H1 (cell line): ENCODE data around the gene TAS1R3. TPM values are rescaled to one million over a fixed set of nuclear protein-coding genes. Genes with fewer than 3 reads are reported as not detected.

Experiments used
- CTCF ChIA-PET: fragments of 300-600 bp; sonication (Branson Sonifier 250); formaldehyde crosslinking; loops from one replicate; lab custom pipeline; 2021; ENCODE audit not compliant: partially characterized antibody; lab: Charles Lee
- POLR2A ChIA-PET: fragments of 300-600 bp; sonication (Branson Sonifier 250); formaldehyde crosslinking; loops from one replicate; lab custom pipeline; 2021; ENCODE audit warnings: inconsistent platforms; ENCODE audit not compliant: partially characterized antibody; lab: Charles Lee
- DNase-seq, 2 experiments: peaks; one replicate each; pipeline versions ENCODE4 v3.0.0 to v3.0.0-alpha.2; 2010 to 2022; ENCODE audit warnings: low spot score in 2 of 2, low read depth in 1 of 2, mixed read lengths in 1 of 2
- FAIRE-seq: peaks from 2 replicates; lab custom pipeline; 2011; peaks lifted over from hg19 to GRCh38; lab: Jason Lieb, UNC
- H2AFZ ChIP-seq: 2 replicates; pipeline ENCODE4 v1.8.1; 2012; ENCODE audit warnings: low read length, inconsistent platforms
- H2AK5ac ChIP-seq: 2 replicates; pipeline ENCODE4 v1.6.1; 2013; ENCODE audit warnings: low read depth, low read length
- H2BK120ac ChIP-seq: replicated peaks from 2 replicates; pipeline ENCODE3; 2013; ENCODE audit warnings: low read depth, low read length, inconsistent platforms
- H2BK12ac ChIP-seq: 2 replicates; pipeline ENCODE4 v1.6.1; 2013; ENCODE audit warnings: low read depth, low read length
- H2BK15ac ChIP-seq: 2 replicates; pipeline ENCODE4 v1.6.1; 2013; ENCODE audit warnings: low read length
- H2BK20ac ChIP-seq: 2 replicates; pipeline ENCODE4 v1.6.1; 2013; ENCODE audit warnings: low read length
- H2BK5ac ChIP-seq: 2 replicates; pipeline ENCODE4 v1.6.1; 2013; ENCODE audit warnings: low read depth, low read length
- H3K14ac ChIP-seq: 2 replicates; pipeline ENCODE4 v1.6.1; 2013; ENCODE audit warnings: inconsistent platforms; ENCODE audit not compliant: insufficient read length
- H3K18ac ChIP-seq: 2 replicates; pipeline ENCODE4 v1.6.1; 2013; ENCODE audit warnings: low read length; ENCODE audit errors: extremely low read depth
- H3K23ac ChIP-seq: 2 replicates; pipeline ENCODE4 v1.6.1; 2013; ENCODE audit warnings: inconsistent platforms; ENCODE audit not compliant: insufficient read length
- H3K23me2 ChIP-seq: 2 replicates; pipeline ENCODE4 v1.6.1; 2013; ENCODE audit warnings: low read depth, low read length
- H3K27ac ChIP-seq: 2 replicates; pipeline ENCODE4 v1.6.1; 2011; ENCODE audit warnings: low read depth, low read length, inconsistent platforms
- H3K27me3 ChIP-seq, 4 experiments: replicated peaks in 1 of 4; 1 replicate in 1 of 4; 2 replicates in 3 of 4; pipeline versions ENCODE4 v1.6.1 to v1.8.1; 2011 to 2013; ENCODE audit warnings: low read length in 3 of 4, mild to moderate bottlenecking in 3 of 4, inconsistent platforms in 2 of 4, mixed read lengths in 2 of 4, moderate library complexity in 1 of 4; ENCODE audit not compliant: control insufficient read depth in 3 of 4, insufficient read depth in 3 of 4; ENCODE audit errors: extremely low read depth in 1 of 4
- H3K36me3 ChIP-seq, 4 experiments: 2 replicates each; pipeline versions ENCODE4 v1.6.1 to v1.8.1; 2011 to 2013; ENCODE audit warnings: mild to moderate bottlenecking in 4 of 4, low read length in 3 of 4, moderate library complexity in 2 of 4, control low read depth in 1 of 4, inconsistent platforms in 1 of 4; ENCODE audit not compliant: insufficient read depth in 4 of 4, control insufficient read depth in 2 of 4
- H3K4ac ChIP-seq: replicated peaks from 2 replicates; pipeline ENCODE3; 2013; ENCODE audit warnings: low read length, low read depth, mixed read lengths, inconsistent platforms; ENCODE audit not compliant: insufficient read length
- H3K4me1 ChIP-seq, 4 experiments: replicated peaks in 1 of 4; 1 replicate in 1 of 4; 2 replicates in 3 of 4; pipeline versions ENCODE4 v1.6.1 to v1.8.1; 2011 to 2013; ENCODE audit warnings: low read length in 3 of 4, inconsistent platforms in 2 of 4, mixed read lengths in 1 of 4; ENCODE audit not compliant: insufficient read depth in 4 of 4, control insufficient read depth in 3 of 4
- H3K4me2 ChIP-seq, 2 experiments: 2 replicates each; pipeline versions ENCODE4 v1.6.1 to v1.8.1; 2011 to 2013; ENCODE audit warnings: low read depth in 2 of 2, low read length in 2 of 2, control low read depth in 1 of 2, inconsistent platforms in 1 of 2, mild to moderate bottlenecking in 1 of 2; ENCODE audit not compliant: insufficient read depth in 1 of 2
- H3K4me3 ChIP-seq, 4 experiments: fragments of 200-600, 300-600 bp in 1 of 4; sonication (generic), shearing (Covaris generic), sonication (Bioruptor Twin) in 1 of 4; 2 replicates each; pipeline versions ENCODE4 v1.5.1 to v1.8.1; 2011 to 2016; ENCODE audit warnings: low read length in 4 of 4, low read depth in 3 of 4, control low read depth in 2 of 4, inconsistent platforms in 2 of 4, mild to moderate bottlenecking in 2 of 4, mixed read lengths in 1 of 4, moderate library complexity in 1 of 4; ENCODE audit not compliant: insufficient read depth in 2 of 4; ENCODE audit errors: extremely low read depth in 1 of 4
- H3K56ac ChIP-seq: replicated peaks from 2 replicates; pipeline ENCODE3; 2013; ENCODE audit warnings: low read depth, mild to moderate bottlenecking, mixed read lengths, low read length, inconsistent platforms; ENCODE audit not compliant: insufficient read length
- H3K79me1 ChIP-seq: 2 replicates; pipeline ENCODE4 v1.6.1; 2013; ENCODE audit warnings: low read depth, low read length, control low read depth
- H3K79me2 ChIP-seq, 2 experiments: 2 replicates each; pipeline versions ENCODE4 v1.6.1 to v1.8.1; 2012 to 2013; ENCODE audit warnings: low read length in 2 of 2, mild to moderate bottlenecking in 2 of 2, inconsistent platforms in 1 of 2; ENCODE audit not compliant: insufficient read depth in 2 of 2, control insufficient read depth in 1 of 2
- H3K9ac ChIP-seq, 4 experiments: replicated peaks in 1 of 4; 1 replicate in 1 of 4; 2 replicates in 3 of 4; pipeline versions ENCODE4 v1.6.1 to v1.8.1; 2011 to 2013; ENCODE audit warnings: low read depth in 3 of 4, low read length in 3 of 4, control low read depth in 2 of 4, mild to moderate bottlenecking in 2 of 4, moderate library complexity in 2 of 4, inconsistent platforms in 1 of 4; ENCODE audit errors: extremely low read depth in 1 of 4
- H3K9me3 ChIP-seq, 2 experiments: 2 replicates each; pipeline versions ENCODE4 v1.6.1 to v1.8.1; 2012 to 2013; ENCODE audit warnings: mild to moderate bottlenecking in 2 of 2, moderate library complexity in 2 of 2, control low read depth in 1 of 2, inconsistent platforms in 1 of 2, low read depth in 1 of 2, low read length in 1 of 2, mixed read lengths in 1 of 2; ENCODE audit not compliant: insufficient read depth in 2 of 2
- H4K20me1 ChIP-seq, 2 experiments: replicated peaks in 1 of 2; 2 replicates each; pipeline versions ENCODE3 to v1.8.1; 2011 to 2013; ENCODE audit warnings: inconsistent platforms in 2 of 2, low read length in 2 of 2, mild to moderate bottlenecking in 1 of 2; ENCODE audit not compliant: insufficient read depth in 2 of 2, control insufficient read depth in 1 of 2
- H4K5ac ChIP-seq: 2 replicates; pipeline ENCODE4 v1.6.1; 2013; ENCODE audit warnings: low read length, low read depth, mixed read lengths, inconsistent platforms; ENCODE audit not compliant: insufficient read length
- H4K8ac ChIP-seq: 2 replicates; pipeline ENCODE4 v1.8.0; 2013; ENCODE audit warnings: mild to moderate bottlenecking, moderate library complexity, low read length, inconsistent platforms; ENCODE audit not compliant: insufficient read depth; ENCODE audit errors: extremely low read depth
- H4K91ac ChIP-seq: replicated peaks from 2 replicates; pipeline ENCODE3; 2013; ENCODE audit warnings: low read length, mixed read lengths, inconsistent platforms; ENCODE audit not compliant: insufficient read length
- BACH1 ChIP-seq: IDR thresholded peaks from 2 replicates; pipeline ENCODE4 v1.6.1; 2012; ENCODE audit warnings: low read length, improper control_type of control experiment
- KDM4A ChIP-seq: IDR thresholded peaks from one replicate; pipeline ENCODE4 v1.7.1; 2012; ENCODE audit warnings: low read depth, mild to moderate bottlenecking, moderate library complexity, low read length, inconsistent platforms; ENCODE audit not compliant: severe bottlenecking
- PHF8 ChIP-seq: fragments of 200-600 bp; sonication (generic); conservative IDR thresholded peaks from 2 replicates; pipeline ENCODE4 v1.7.1; 2012; ENCODE audit warnings: low read depth, mild to moderate bottlenecking, inconsistent platforms, low read length, moderate library complexity
- WGBS, 2 experiments: shearing (Covaris generic) in 1 of 2; methylation state at CpG; one replicate each; pipeline versions ENCODE4 v1.1.6 to v1.1.7; 2013 to 2015; ENCODE audit warnings: low lambda C conversion rate in 2 of 2, mixed read lengths in 2 of 2, inconsistent platforms in 1 of 2, low coverage in 1 of 2, missing lambda C conversion rate in 1 of 2; ENCODE audit not compliant: insufficient replicate concordance in 2 of 2, insufficient coverage in 1 of 2, insufficient read length in 1 of 2; ENCODE audit errors: extremely low coverage in 1 of 2, missing lambda C conversion rate in 1 of 2; 5-methylcytosine and 5-hydroxymethylcytosine counted together
- polyA plus RNA-seq, 7 experiments: library from polyadenylated mRNA; depleted of rRNA in 3 of 7; stranded (reverse) in 5 of 7; unstranded in 2 of 7; fragments of >200 nt in 5 of 7; fragments of 200-250 nt in 2 of 7; gene quantifications; 1 replicate in 5 of 7; 2 replicates in 1 of 7; 4 replicates in 1 of 7; pipeline versions ENCODE4 v1.2.1 to v1.2.3, GENCODE V29; 2011 to 2013; ENCODE audit warnings: missing spikeins in 2 of 7, mixed read lengths in 2 of 7
- total RNA-seq: library from RNA; stranded (reverse); fragmentation: NEBNext Ultra II Directional; extraction: Animal tissue kit (Norgen Biotek cat#: 25700); gene quantifications from 2 replicates; pipeline ENCODE4 v1.2.1, GENCODE V29; 2021

TAS1R3 gene
- total and polyA plus RNA-seq, 2 of the 8 experiments (the other 6 are each of a cell fraction or from before 2014, with no cell fraction given): 0.03 to 0.19 TPM

GRCh38 chr1:1365875-1366698, 35.0 kb downstream of the TAS1R3 start:
- Histone ChIP-seq H3K36me3 (no peaks in the 10 kb centered on the region; a peak in 1 of 8 replicates), H2BK5ac (peak overlapping the region; percentile 49; the same call in 1 of the 2 replicates), H4K8ac (no peak overlapping the region), H3K4me3 (no peak overlapping the region), H2AK5ac (peak overlapping the region; percentile 40; the same call in 1 of the 2 replicates), H3K56ac (peak overlapping the region; percentile 94), H3K27ac (no peak overlapping the region), H4K20me1 (peaks cover 0 to 9% of the 10 kb centered on the region in 2 experiments), H3K4me2 (no peak overlapping the region), H3K23me2 (peaks cover 17% of the 10 kb centered on the region; the same call in 1 of the 2 replicates), H3K79me1 (no peaks in the 10 kb centered on the region), H3K4ac (no peak overlapping the region), H3K9me3 (peaks cover 12 to 18% of the 10 kb centered on the region in 2 experiments; a peak in 3 of 4 replicates), H3K23ac (no peak overlapping the region), H3K14ac (no peak overlapping the region), H3K9ac (no peak overlapping the region; a peak in 1 of 7 replicates), H2BK120ac (no peak overlapping the region), H2BK12ac (0 out of 2 replicates have a peak overlapping the region, but pooled peaks have one; percentile 27), H2AFZ (no peak overlapping the region), H3K27me3 (no peaks in the 10 kb centered on the region; a peak in 1 of 7 replicates), H4K91ac (peak overlapping the region; percentile 29), H4K5ac (no peak overlapping the region), H2BK15ac (0 out of 2 replicates have a peak overlapping the region, but pooled peaks have one; percentile 61), H3K79me2 (no peaks in the 10 kb centered on the region), H3K4me1 (peaks cover 0 to 4% (median 2%) of the 10 kb centered on the region in 4 experiments; a peak in 4 of 7 replicates), H3K18ac (no peak overlapping the region), H2BK20ac (no peak overlapping the region)
- 75 to 100% methylated on average over 10 of the region's 10 CpGs for WGBS, 2 experiments
- ChIA-PET POLR2A (interaction anchor here (1.0 to 2.2 kb wide), 3 partner anchors 12 to 63 kb away, joined by 3 to 4 read pairs (median 4); no protein-coding TSS in a partner anchor), CTCF (interaction anchor here (0.6 to 0.7 kb wide), 2 partner anchors 75 to 138 kb away, joined by 3 read pairs; no protein-coding TSS in a partner anchor)
- FAIRE-seq (no peak), DNase-seq (no peak)
- TF ChIP-seq BACH1: peak; percentile 15; the same call in 1 of the 2 replicates
- TF ChIP-seq KDM4A: no peak
- TF ChIP-seq PHF8: no peak
